Cardiac fibroblast (primary cell): ENCODE measurements around the gene GPR32.

Source experiments
- DNase-seq, 2 donors: peaks; one replicate each; pipeline versions ENCODE4 v3.0.0 to v3.0.0-alpha.2; 2010; ENCODE audit warnings: low read depth in 2 of 2
- H3K4me3 ChIP-seq, 2 donors: replicated peaks in 1 of 2; 1 replicate in 1 of 2; 2 replicates in 1 of 2; pipeline ENCODE4 v1.5.1; 2011; ENCODE audit warnings: low read depth in 2 of 2, low read length in 2 of 2, mild to moderate bottlenecking in 2 of 2, moderate library complexity in 1 of 2
- CTCF ChIP-seq: IDR thresholded peaks from one replicate; pipeline ENCODE4 v1.5.1; 2011; ENCODE audit warnings: low read depth, mild to moderate bottlenecking, low read length, inconsistent platforms

GPR32 gene

GRCh38 chr19:50820549-50821247 is 50.4 kb downstream of the GPR32 start:
- no peak for DNase-seq
- H3K4me3 ChIP-seq, result no peak overlapping the region
- no peak for TF ChIP-seq CTCF

GRCh38 chr19:50821248-50821612 is 51.0 kb downstream of the GPR32 start:
- no peak overlapping the region for H3K4me3 ChIP-seq
- DNase-seq, result no peak
- no peak for TF ChIP-seq CTCF
